ENCODE data around the gene PIK3R3.

- no peak for TF ChIP-seq POLR2A (IDR thresholded peaks at IDR 0.05)
- TF ChIP-seq CTCF (IDR thresholded peaks at IDR 0.05), result no peak
- TF ChIP-seq POLR2AphosphoS5 (IDR thresholded peaks at IDR 0.05), result no peak
- no peak for TF ChIP-seq EP300 (IDR thresholded peaks at IDR 0.05)
These were observed 15.9 kb upstream of the PIK3R3 start for GRCh38 chr1:46148318-46148717.
